ENCODE results near the gene APOL6.

Gene APOL6

DNA sequence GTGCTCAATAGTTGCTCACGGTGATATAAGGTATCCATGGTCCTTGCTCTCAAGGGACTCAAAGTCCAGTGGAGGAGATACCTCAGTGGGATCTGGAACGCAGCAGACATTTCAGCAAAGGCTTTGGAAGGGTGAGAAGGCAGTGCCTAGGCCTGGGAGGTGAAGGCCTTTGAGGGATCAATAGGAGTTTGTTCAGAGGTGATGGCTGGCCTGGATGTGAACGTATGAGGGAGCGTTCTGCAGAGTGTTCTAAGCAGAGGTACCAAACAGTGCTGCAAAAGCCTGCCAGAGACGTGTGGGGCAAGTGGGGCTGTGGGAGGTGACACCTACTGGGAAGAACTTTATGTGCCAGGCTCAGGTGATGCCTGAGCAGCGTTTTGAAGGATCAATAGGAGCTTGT is 23.7 kb upstream of the APOL6 start:
- H3K27ac ChIP-seq (replicated peaks; ENCODE audit: low read length) = no peak overlapping the region
- no peak overlapping the region for H3K4me3 ChIP-seq (ENCODE audit: low read length in 2 of 2)
- H2BK15ac ChIP-seq (ENCODE audit: low read length) = no peak overlapping the region
- H3K79me1 ChIP-seq (ENCODE audit: low read depth, low read length) = no peaks in the 10 kb centered on the region
- DNase-seq (ENCODE audit: low spot score) = no peak
- no peak overlapping the region for H4K8ac ChIP-seq (ENCODE audit: low read depth, low read length)
- H3K9ac ChIP-seq (ENCODE audit: low read depth, low read length, poor library complexity) = no peak overlapping the region
- H3K4ac ChIP-seq (ENCODE audit: low read length) = no peak overlapping the region
- no peak overlapping the region for H3K18ac ChIP-seq (ENCODE audit: low read length)
- no peak overlapping the region for H2AFZ ChIP-seq (ENCODE audit: low read length)
- no peak overlapping the region for H2BK12ac ChIP-seq (ENCODE audit: low read length)
- no peak overlapping the region for H3K14ac ChIP-seq (ENCODE audit: low read length)
- WGBS, 2 donors (ENCODE audit: extremely low coverage in 2 of 2, insufficient read length in 2 of 2, insufficient replicate concordance in 1 of 2) = no CpG with 5 or more reads among the region's 6 CpGs
- no peak overlapping the region for H2BK120ac ChIP-seq (ENCODE audit: low read depth, low read length)
- H3K4me2 ChIP-seq (ENCODE audit: insufficient read depth, low read length, poor library complexity, severe bottlenecking) = no peak overlapping the region
- peaks cover 6 to 10% of the 10 kb centered on the region in 2 donors for H3K4me1 ChIP-seq (ENCODE audit: control insufficient read depth in 2 of 2, insufficient read depth in 1 of 2, low read depth in 1 of 2, low read length in 2 of 2)
- peak overlapping the region; percentile 1 for H2AK5ac ChIP-seq (ENCODE audit: low read depth, low read length)
- no peak overlapping the region for H2BK5ac ChIP-seq (ENCODE audit: low read length)
- H4K91ac ChIP-seq (ENCODE audit: low read depth, low read length, poor library complexity) = no peak overlapping the region
- no peaks in the 10 kb centered on the region for H3K36me3 ChIP-seq (replicated peaks in 1 of 2; ENCODE audit: control insufficient read depth in 2 of 2, insufficient read depth in 2 of 2, low read length in 2 of 2)
- peaks cover 0 to 5% of the 10 kb centered on the region in 2 donors for H3K9me3 ChIP-seq (replicated peaks in 1 of 2; ENCODE audit: control insufficient read depth in 2 of 2, insufficient read depth in 1 of 2, low read depth in 1 of 2, low read length in 2 of 2)
- peaks cover 0 to 6% (median 0%) of the 10 kb centered on the region in 3 experiments for H3K27me3 ChIP-seq (ENCODE audit: control insufficient read depth in 3 of 3, insufficient read depth in 3 of 3, low read depth in 1 of 3, low read length in 3 of 3)
- H3K23ac ChIP-seq (ENCODE audit: low read depth, low read length, poor library complexity) = no peak overlapping the region

DNA sequence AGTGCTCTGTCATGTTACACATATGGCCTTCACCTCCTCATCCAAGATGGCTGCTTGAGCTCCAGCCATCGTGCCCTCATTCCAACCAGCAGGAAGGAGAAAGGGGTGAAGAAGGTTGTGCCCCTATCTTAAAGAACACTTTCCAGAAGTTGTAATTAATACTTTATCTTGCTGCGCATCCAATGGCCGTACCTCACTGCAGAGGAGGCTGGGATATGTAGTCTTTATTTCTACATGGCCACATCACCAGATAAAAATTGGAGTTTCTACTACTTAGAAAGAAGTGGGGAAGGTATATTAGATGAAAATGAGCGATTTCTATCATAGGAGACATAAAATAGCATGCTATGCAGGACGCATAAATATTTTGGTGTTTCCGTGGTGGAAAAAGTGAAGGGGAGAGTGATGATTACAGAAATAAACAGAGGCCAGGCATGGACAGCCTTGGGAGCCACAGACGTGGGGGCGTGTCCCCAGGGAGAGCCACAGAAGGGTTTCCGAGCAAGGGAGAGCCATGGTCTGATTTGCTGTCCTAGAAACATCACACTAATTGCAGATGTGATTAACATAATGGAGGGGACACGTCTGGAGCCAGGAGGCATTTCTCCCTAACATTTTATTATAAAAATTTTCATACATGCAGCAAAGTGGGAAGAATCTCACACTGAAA is 22.3 kb upstream of the APOL6 start:
- Histone ChIP-seq H3K4me3 (ENCODE audit: low read length in 2 of 2) (no peak overlapping the region), H3K4me2 (ENCODE audit: insufficient read depth, low read length, poor library complexity, severe bottlenecking) (no peak overlapping the region), H3K79me1 (ENCODE audit: low read depth, low read length) (no peaks in the 10 kb centered on the region), H2BK12ac (ENCODE audit: low read length) (no peak overlapping the region), H3K4ac (ENCODE audit: low read length) (no peak overlapping the region), H3K4me1 (ENCODE audit: control insufficient read depth in 2 of 2, insufficient read depth in 1 of 2, low read depth in 1 of 2, low read length in 2 of 2) (peaks cover 3 to 6% of the 10 kb centered on the region in 2 donors), H2BK120ac (ENCODE audit: low read depth, low read length) (no peak overlapping the region), H2BK15ac (ENCODE audit: low read length) (no peak overlapping the region), H3K18ac (ENCODE audit: low read length) (no peak overlapping the region), H4K91ac (ENCODE audit: low read depth, low read length, poor library complexity) (no peak overlapping the region), H3K23ac (ENCODE audit: low read depth, low read length, poor library complexity) (no peak overlapping the region), H2AK5ac (ENCODE audit: low read depth, low read length) (no peak overlapping the region), H3K9me3 (replicated peaks in 1 of 2; ENCODE audit: control insufficient read depth in 2 of 2, insufficient read depth in 1 of 2, low read depth in 1 of 2, low read length in 2 of 2) (peaks cover 0 to 5% of the 10 kb centered on the region in 2 donors), H2BK5ac (ENCODE audit: low read length) (no peak overlapping the region), H3K9ac (ENCODE audit: low read depth, low read length, poor library complexity) (no peak overlapping the region), H3K14ac (ENCODE audit: low read length) (no peak overlapping the region), H4K8ac (ENCODE audit: low read depth, low read length) (no peak overlapping the region), H3K27ac (replicated peaks; ENCODE audit: low read length) (no peak overlapping the region), H3K36me3 (replicated peaks in 1 of 2; ENCODE audit: control insufficient read depth in 2 of 2, insufficient read depth in 2 of 2, low read length in 2 of 2) (no peaks in the 10 kb centered on the region), H2AFZ (ENCODE audit: low read length) (no peak overlapping the region), H3K27me3 (ENCODE audit: control insufficient read depth in 3 of 3, insufficient read depth in 3 of 3, low read depth in 1 of 3, low read length in 3 of 3) (peaks cover 0 to 4% (median 0%) of the 10 kb centered on the region in 3 experiments)
- DNase-seq (ENCODE audit: low spot score) = no peak
- WGBS, 2 donors (ENCODE audit: extremely low coverage in 2 of 2, insufficient read length in 2 of 2, insufficient replicate concordance in 1 of 2) = no CpG with 5 or more reads among the region's 10 CpGs

GRCh38 chr22:35627267-35628041 is 20.8 kb upstream of the APOL6 start:
- H3K4ac ChIP-seq (ENCODE audit: low read length) = no peak overlapping the region
- no peaks in the 10 kb centered on the region for H3K36me3 ChIP-seq (replicated peaks in 1 of 2; ENCODE audit: control insufficient read depth in 2 of 2, insufficient read depth in 2 of 2, low read length in 2 of 2)
- H4K8ac ChIP-seq (ENCODE audit: low read depth, low read length) = no peak overlapping the region
- H3K4me1 ChIP-seq (ENCODE audit: control insufficient read depth in 2 of 2, insufficient read depth in 1 of 2, low read depth in 1 of 2, low read length in 2 of 2) = peaks cover 0 to 3% of the 10 kb centered on the region in 2 donors
- H3K27ac ChIP-seq (replicated peaks; ENCODE audit: low read length) = no peak overlapping the region
- peak overlapping the region; percentile 30 for H2AK5ac ChIP-seq (ENCODE audit: low read depth, low read length)
- peak overlapping the region; percentile 95 for H3K4me2 ChIP-seq (ENCODE audit: insufficient read depth, low read length, poor library complexity, severe bottlenecking)
- peak overlapping the region; percentile 81 for H2AFZ ChIP-seq (ENCODE audit: low read length)
- peaks cover 0 to 4% (median 0%) of the 10 kb centered on the region in 3 experiments for H3K27me3 ChIP-seq (ENCODE audit: control insufficient read depth in 3 of 3, insufficient read depth in 3 of 3, low read depth in 1 of 3, low read length in 3 of 3)
- H2BK5ac ChIP-seq (ENCODE audit: low read length) = peak overlapping the region; percentile 67
- H3K9me3 ChIP-seq (replicated peaks in 1 of 2; ENCODE audit: control insufficient read depth in 2 of 2, insufficient read depth in 1 of 2, low read depth in 1 of 2, low read length in 2 of 2) = peaks cover 0 to 5% of the 10 kb centered on the region in 2 donors
- WGBS, 2 donors (ENCODE audit: extremely low coverage in 2 of 2, insufficient read length in 2 of 2, insufficient replicate concordance in 1 of 2) = no CpG with 5 or more reads among the region's 21 CpGs
- H3K14ac ChIP-seq (ENCODE audit: low read length) = no peak overlapping the region
- H3K79me1 ChIP-seq (ENCODE audit: low read depth, low read length) = no peaks in the 10 kb centered on the region
- H2BK15ac ChIP-seq (ENCODE audit: low read length) = peak overlapping the region; percentile 46
- no peak overlapping the region for H4K91ac ChIP-seq (ENCODE audit: low read depth, low read length, poor library complexity)
- peak overlapping the region; percentile 26 for H3K23ac ChIP-seq (ENCODE audit: low read depth, low read length, poor library complexity)
- H3K4me3 ChIP-seq (ENCODE audit: low read length in 2 of 2) = peak overlapping the region; percentile 18 to 74
- H3K9ac ChIP-seq (ENCODE audit: low read depth, low read length, poor library complexity) = peak overlapping the region; percentile 45
- peak; percentile 52 for DNase-seq (ENCODE audit: low spot score)
- H3K18ac ChIP-seq (ENCODE audit: low read length) = peak overlapping the region; percentile 89
- H2BK12ac ChIP-seq (ENCODE audit: low read length) = no peak overlapping the region
- H2BK120ac ChIP-seq (ENCODE audit: low read depth, low read length) = no peak overlapping the region

- H4K8ac ChIP-seq (ENCODE audit: low read depth, low read length) = no peak overlapping the region
- H2AK5ac ChIP-seq (ENCODE audit: low read depth, low read length) = no peak overlapping the region
- no peak overlapping the region for H3K9ac ChIP-seq (ENCODE audit: low read depth, low read length, poor library complexity)
- no peak overlapping the region for H3K18ac ChIP-seq (ENCODE audit: low read length)
- H3K79me1 ChIP-seq (ENCODE audit: low read depth, low read length) = peaks cover 4% of the 10 kb centered on the region
- peaks cover 0 to 10% of the 10 kb centered on the region in 2 donors for H3K4me1 ChIP-seq (ENCODE audit: control insufficient read depth in 2 of 2, insufficient read depth in 1 of 2, low read depth in 1 of 2, low read length in 2 of 2)
- H4K91ac ChIP-seq (ENCODE audit: low read depth, low read length, poor library complexity) = no peak overlapping the region
- no peaks in the 10 kb centered on the region for H3K36me3 ChIP-seq (replicated peaks in 1 of 2; ENCODE audit: control insufficient read depth in 2 of 2, insufficient read depth in 2 of 2, low read length in 2 of 2)
- no peak overlapping the region for H2BK12ac ChIP-seq (ENCODE audit: low read length)
- no CpG with 5 or more reads among the region's 3 CpGs for WGBS, 2 donors (ENCODE audit: extremely low coverage in 2 of 2, insufficient read length in 2 of 2, insufficient replicate concordance in 1 of 2)
- no peak overlapping the region for H2BK120ac ChIP-seq (ENCODE audit: low read depth, low read length)
- no peak overlapping the region for H3K4me3 ChIP-seq (ENCODE audit: low read length in 2 of 2)
- H3K14ac ChIP-seq (ENCODE audit: low read length) = no peak overlapping the region
- no peak overlapping the region for H2BK5ac ChIP-seq (ENCODE audit: low read length)
- H3K4me2 ChIP-seq (ENCODE audit: insufficient read depth, low read length, poor library complexity, severe bottlenecking) = no peak overlapping the region
- no peak overlapping the region for H3K23ac ChIP-seq (ENCODE audit: low read depth, low read length, poor library complexity)
- peaks cover 0 to 9% of the 10 kb centered on the region in 2 donors for H3K9me3 ChIP-seq (replicated peaks in 1 of 2; ENCODE audit: control insufficient read depth in 2 of 2, insufficient read depth in 1 of 2, low read depth in 1 of 2, low read length in 2 of 2)
- no peak overlapping the region for H2BK15ac ChIP-seq (ENCODE audit: low read length)
- no peak overlapping the region for H3K27ac ChIP-seq (replicated peaks; ENCODE audit: low read length)
- H3K27me3 ChIP-seq (ENCODE audit: control insufficient read depth in 3 of 3, insufficient read depth in 3 of 3, low read depth in 1 of 3, low read length in 3 of 3) = peaks cover 0 to 4% (median 0%) of the 10 kb centered on the region in 3 experiments
- no peak overlapping the region for H2AFZ ChIP-seq (ENCODE audit: low read length)
- H3K4ac ChIP-seq (ENCODE audit: low read length) = no peak overlapping the region
- DNase-seq (ENCODE audit: low spot score) = no peak
Observed at GRCh38 chr22:35628732-35629131, 19.5 kb upstream of the APOL6 start.
